ENCODE measurements around the gene ACOX1.

DNA sequence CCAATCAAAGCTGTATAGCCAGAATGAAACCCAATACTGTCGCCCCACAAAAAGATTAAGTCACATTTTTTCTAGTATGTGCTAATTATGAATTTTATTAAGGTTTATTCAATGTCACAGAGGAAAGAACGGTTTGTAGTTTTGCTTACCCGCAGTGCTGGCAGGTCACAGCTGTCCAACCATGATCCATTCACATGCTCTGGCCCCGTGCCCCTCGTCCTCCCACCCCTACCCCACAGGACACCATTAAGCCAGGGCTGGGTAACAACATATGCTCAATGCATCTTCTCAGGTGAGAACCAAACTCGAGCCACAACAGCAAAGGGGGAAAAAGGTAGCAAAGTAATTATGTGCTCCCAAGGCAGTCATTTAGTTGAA is 37.5 kb downstream of the ACOX1 start:
- no peak for TF ChIP-seq POLR2AphosphoS5 (IDR thresholded peaks at IDR 0.05; ENCODE audit: low read depth, low read length)
- TF ChIP-seq POLR2A (IDR thresholded peaks at IDR 0.05; ENCODE audit: low read depth, low read length) = no peak
